HG02943 (cell line): ENCODE data around the gene SLU7.
"Not testable (repeated sequence)": the region's sequence is repeated elsewhere in the genome, so short reads cannot be mapped to it uniquely, and the experiment has no call there.

ENCODE experiments used
- ATAC-seq: cut with Tn5 transposase; IDR thresholded peaks from one replicate; pipeline ENCODE4 v1.9.1; 2021; ENCODE audit warnings: mild to moderate bottlenecking, low read depth, moderate library complexity; ENCODE audit not compliant: unreplicated experiment

The SLU7 gene

GRCh38 chr5:160451281-160451680 lies 32.4 kb upstream of the SLU7 start:
- no peak for ATAC-seq

GRCh38 chr5:160450164-160450932 lies 31.5 kb upstream of the SLU7 start:
- ATAC-seq, result no peak

GRCh38 chr5:160449458-160449857 lies 30.6 kb upstream of the SLU7 start:
- no peak for ATAC-seq

DNA sequence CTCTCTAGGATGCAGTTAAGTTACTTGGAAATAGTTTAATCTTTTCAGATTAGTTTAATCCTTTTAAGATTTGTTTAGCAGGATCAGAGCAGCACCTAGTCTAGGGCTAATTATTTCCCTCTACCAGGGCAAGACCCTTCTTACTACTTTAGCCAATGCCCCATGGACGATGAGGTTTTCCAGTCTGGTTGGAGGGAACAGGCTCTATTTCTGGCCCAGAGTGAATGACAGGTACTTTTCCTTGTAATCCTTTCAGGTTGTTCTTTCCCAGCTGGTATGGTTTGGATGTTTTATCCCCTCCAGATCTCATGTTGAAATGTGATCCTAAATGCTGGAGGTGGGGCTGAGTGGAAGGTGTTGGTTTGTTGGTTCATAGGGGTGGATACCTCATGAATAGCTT lies 30.0 kb upstream of the SLU7 start:
- ATAC-seq, result no peak

GRCh38 chr5:160445751-160446150 lies 26.9 kb upstream of the SLU7 start:
- no peak for ATAC-seq

- peak; percentile 42 for ATAC-seq
Observed at GRCh38 chr5:160445132-160445531, 26.3 kb upstream of the SLU7 start.

DNA sequence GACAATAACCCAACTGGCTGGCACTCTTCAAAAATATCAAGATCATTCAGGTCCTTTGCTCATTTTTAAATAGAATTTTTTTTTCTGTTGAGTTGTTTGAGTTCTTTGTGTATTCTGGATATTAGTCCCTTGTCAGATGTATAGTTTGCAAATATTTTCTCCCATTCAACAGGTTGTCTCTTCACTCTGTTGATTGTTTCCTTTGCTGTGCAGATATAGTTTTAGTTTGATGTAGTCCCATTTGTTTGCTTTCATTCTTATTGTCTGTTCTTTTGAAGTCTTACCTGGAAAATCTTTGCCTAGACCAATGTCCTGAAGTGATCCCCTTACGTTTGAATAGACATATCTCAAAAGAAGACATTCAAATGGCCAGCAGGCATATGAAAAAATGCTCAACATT lies 25.5 kb upstream of the SLU7 start:
- no peak for ATAC-seq

DNA sequence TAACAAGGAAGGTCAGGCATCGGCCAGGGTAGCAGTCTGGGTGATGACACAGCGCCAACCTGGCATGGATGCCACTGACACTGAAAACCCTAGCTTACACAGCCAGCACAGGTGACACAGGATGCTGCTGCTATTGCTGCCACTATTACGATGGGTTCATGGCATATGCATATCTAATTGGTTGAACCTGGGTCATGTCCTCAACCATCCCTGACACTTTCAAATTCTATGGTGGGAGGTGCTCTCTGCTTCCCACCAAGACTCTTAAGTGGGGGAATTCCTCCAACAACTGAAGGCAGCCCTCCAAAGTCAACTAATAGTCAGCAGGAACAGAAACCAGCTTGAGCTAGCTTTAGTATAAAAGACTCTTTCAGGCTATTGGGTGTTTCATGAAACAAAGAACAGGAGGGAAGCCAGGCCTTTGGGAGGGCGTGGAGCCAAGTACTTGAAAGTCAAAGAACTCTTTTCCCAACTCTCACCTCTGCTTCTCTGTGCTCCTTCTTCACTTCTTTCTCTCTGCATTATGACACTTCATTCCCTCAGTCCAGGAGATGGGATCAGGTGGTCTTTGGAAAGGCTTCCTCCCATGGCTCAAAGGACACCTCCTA lies 24.0 kb upstream of the SLU7 start:
- no peak for ATAC-seq

DNA sequence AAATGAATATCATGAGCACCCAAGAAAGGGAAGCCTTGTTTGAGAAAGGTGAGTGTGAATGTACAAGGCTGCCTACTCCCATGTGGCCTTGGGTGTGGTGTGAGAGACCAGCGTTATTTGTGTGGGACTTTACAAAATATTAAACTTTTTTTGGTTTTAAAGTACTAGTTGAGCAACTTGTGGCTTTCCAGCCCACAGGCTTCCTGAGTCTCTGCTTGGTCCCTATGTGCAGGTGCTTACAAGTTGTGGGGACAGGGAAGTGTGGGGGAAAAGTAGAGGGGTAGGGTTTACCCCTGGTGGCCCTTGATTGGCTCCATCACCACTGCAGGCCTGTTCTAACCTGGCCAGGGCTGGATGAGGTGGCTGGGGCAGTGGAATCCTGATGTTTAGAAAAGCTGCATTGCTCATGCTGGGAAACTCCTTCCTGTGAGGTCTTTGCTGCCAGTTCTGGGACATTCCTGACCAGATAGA lies 22.5 kb upstream of the SLU7 start:
- no peak for ATAC-seq

DNA sequence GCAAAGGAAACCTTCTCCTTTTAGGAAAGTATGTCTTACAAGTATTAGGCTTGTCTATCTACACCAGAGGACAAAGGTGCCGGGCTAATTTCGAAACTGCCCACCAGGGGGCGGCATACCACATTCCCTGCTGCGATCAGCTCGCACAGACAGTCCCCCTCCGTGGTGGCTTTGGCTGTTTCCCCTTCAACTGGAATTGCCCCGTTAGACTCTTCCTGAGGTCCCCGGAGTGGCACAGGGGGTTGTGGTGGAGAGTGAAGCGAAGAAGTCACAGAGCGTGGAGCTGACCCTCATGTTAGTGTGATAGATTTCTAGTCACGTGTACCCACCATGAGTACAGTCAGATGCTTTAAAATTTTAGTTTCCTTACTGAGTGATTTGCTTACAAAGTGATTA lies 20.3 kb upstream of the SLU7 start:
- peak; percentile 65 for ATAC-seq

- peak; percentile 40 for ATAC-seq
Observed at GRCh38 chr5:160438316-160439204, 19.7 kb upstream of the SLU7 start.

GRCh38 chr5:160437271-160437670 lies 18.4 kb upstream of the SLU7 start:
- ATAC-seq, result no peak

- not testable (repeated sequence) for ATAC-seq
Observed at GRCh38 chr5:160436661-160437060, 17.8 kb upstream of the SLU7 start.

- no peak for ATAC-seq
Observed at GRCh38 chr5:160436017-160436416, 17.1 kb upstream of the SLU7 start.

DNA sequence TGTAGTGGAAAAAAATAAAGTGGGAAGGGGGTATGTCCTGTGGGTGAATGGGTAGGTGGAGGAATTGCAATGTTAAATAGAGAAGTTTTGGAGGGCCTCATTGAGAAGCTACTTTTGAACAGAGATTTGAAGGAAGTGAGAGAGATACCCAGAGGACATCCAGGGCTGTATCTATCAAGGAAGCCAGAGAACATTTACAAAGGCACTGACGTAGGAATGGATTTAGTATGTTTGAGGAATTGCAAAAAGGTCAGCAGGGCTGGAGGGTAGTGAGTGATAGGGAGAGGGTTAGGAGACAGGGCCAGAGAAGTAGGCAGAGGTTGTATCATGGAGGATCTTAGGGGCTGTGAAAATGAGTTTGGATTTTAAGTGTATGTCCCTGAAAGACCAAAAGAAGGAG lies 16.7 kb upstream of the SLU7 start:
- no peak for ATAC-seq

DNA sequence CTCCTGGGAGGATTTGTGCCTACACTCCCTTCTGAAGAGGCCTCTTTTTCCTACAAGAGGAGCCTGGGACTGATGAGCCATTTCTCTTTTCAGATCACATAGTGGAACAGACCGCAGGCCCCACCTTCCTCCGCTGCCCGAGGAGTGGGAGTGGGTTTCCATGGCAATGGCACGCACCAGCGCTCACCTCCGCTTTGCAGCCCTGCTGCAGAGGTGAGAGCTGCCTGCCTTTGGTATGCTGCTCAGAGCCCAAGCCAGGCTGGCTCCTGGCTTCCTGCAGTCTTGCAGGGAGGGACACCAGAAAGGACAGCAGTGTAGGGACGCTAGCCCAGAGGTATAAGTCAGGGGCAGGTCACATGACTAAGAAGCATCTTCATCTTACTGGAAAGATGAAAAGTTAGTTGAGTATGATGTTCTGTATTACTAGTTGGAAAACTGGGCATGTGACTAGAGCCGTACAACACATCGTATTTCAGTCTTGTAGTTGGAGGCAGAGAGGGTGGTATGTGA lies 15.2 kb upstream of the SLU7 start:
- ATAC-seq, result peak; percentile 67

- ATAC-seq, result no peak
Observed at GRCh38 chr5:160432787-160433186, 13.9 kb upstream of the SLU7 start.

- no peak for ATAC-seq
Observed at GRCh38 chr5:160432196-160432595, 13.3 kb upstream of the SLU7 start.

DNA sequence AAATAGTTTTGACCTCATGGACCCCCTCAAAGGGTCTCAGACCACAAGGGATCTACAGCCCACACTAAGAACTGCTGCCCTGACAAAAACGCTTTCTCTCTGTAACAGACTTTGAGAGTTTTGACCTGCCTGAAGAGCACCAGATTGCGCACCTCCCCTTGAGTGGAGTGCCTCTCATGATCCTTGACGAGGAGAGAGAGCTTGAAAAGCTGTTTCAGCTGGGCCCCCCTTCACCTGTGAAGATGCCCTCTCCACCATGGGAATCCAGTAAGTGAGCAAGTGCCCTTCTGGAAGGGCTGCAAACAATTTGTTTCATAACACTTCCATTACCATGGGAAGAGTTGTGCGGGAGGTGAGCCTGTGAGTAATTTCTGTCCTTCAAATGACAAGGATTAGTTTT lies 8.7 kb upstream of the SLU7 start:
- ATAC-seq, result no peak

- no peak for ATAC-seq
Observed at GRCh38 chr5:160423099-160423498, 4.2 kb upstream of the SLU7 start.
